Coronary artery (tissue), 2 donors: ENCODE measurements around the gene RASGRF2.

Source experiments
- DNase-seq: peaks from one replicate; pipeline ENCODE4 v3.0.0-alpha.2; 2017; ENCODE audit warnings: low spot score
- H3K27ac ChIP-seq, 2 donors: fragments of 200-600 bp; sonication (generic); one replicate each; pipeline ENCODE4 v1.5.1; 2016 to 2019
- H3K4me3 ChIP-seq: fragments of 200-600 bp; sonication (generic); 2 replicates; pipeline ENCODE4 v1.5.1; 2016; ENCODE audit warnings: mild to moderate bottlenecking, moderate library complexity
- CTCF ChIP-seq: fragments of 200-600 bp; sonication (generic); IDR thresholded peaks from one replicate; pipeline ENCODE4 v1.5.1; 2019; ENCODE audit warnings: antibody characterized with exemption

Gene RASGRF2

DNA sequence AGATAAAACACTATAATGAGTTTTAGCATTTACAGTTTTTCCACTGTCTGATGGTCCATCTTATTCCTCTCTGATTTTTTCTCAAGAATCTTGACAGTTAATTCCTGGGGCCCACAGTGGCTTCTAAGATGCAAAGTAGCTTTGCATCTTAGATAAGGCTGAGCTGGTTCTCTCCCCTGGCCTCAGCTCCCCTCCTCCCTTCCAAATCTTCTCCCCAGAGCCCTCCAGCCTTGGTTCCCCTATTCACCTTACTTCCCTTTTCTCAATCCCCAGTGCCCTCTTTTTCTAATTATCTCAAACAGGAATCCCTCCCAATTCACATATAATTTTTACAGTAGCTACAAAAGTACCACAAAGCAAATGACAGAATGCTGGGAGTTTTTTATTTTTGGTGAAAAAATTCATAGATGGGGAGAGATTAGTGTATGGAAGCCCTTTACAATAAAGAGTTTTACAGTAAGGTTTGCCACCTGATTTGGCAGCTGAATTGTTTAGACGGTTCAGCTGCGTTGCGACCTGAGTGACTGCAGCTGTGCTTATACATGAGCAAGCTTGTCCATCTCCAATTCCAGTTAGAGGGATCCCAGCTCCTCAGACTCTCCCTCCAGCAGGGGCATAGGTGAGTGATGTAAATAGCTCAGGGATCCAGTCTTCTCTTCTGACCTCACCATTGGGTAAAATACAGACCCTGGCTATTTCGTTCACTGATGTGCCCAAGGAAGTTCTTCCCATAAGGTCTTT lies 221.6 kb downstream of the RASGRF2 start:
- H3K4me3 ChIP-seq: no peak overlapping the region
- DNase-seq: no peak
- TF ChIP-seq CTCF: no peak
- no peak overlapping the region for H3K27ac ChIP-seq

DNA sequence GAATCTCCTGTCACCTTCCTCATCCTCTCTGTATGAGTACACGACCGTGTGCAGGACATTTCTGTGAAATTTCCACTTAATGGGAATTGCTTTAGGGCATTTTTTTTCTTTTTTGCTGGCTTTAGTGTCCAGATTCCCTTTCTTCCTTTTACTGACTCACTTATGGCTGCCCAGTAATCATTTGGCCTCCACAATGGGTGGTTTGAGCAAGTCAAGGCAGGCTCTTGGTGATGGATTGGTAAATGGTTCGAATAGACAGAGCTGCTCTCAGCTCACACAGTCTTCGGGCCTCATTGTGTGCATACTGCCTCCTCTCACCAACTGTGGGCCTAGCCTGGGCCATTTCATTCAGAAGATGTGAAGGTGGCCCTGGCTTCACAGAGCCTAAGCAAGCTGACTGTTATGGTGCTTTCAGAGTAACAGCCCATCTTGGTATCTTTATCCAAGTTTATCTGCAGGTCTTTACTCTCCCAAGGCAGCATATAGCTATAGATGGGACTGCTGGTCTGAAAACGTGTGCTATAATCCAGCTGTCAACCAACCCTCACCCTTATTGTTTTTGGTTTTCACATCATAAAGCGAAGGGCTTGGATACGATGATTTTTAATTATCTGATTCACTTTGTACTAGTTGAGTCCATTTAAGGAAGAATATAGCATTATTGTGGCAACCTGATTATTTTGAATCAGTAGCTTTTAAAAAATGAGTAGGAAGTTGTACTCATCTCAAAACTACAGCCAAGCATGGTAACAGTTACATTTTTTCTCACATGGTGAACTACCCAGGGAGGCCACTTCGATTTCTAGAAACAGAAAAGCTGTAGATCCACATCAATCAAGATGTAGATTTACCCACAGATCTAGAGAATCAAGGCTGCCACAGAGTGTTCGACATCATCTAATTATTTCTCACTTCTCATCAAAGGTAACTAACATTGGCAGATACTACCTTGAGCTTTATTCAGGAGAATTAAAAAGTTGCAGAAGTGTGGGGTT lies 222.5 kb downstream of the RASGRF2 start:
- no peak overlapping the region for H3K4me3 ChIP-seq
- H3K27ac ChIP-seq: no peak overlapping the region
- no peak for DNase-seq
- TF ChIP-seq CTCF: no peak

DNA sequence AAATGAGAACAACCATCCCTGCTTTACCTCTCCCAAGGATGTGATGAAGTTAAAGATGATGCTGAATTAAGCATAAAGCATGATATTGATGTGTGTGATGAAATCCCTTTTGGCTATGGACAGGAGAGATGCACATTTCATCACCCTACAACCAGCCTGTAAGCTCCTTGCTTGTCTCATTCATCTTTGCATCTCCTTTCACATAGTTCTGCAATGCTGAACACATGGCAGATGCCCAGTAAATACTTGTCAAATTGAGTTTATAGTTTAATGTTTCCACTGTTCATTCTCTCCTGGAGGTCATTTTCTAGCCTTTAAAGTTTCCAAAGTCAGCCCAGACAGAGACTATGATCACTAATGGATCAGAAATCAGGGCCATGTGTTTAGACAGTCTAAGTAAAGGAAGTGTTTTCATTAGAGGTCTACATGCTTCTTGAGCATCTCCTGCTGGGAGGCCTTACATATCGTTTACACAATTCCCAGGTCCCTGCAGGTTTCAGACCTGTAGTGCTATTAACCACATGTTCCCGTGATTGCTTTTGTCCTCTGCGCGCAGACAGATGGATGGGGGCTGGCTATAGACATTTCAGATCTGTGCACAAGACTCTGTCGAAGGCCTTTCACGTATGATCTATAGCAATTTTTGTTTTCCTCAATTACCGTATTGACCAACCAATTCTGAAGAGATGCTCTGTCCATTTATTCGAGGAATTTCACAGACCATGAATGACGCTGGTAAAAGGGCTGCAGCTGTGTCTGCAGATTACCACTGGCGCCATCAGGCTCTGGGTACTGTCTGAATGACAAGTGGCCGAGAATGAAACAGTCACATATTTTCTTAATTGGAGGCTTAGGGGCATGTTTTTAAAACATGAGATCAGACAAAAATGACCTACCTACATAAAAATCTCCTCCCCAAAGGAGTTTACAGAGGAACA lies 223.9 kb downstream of the RASGRF2 start:
- H3K4me3 ChIP-seq: no peak overlapping the region
- no peak for TF ChIP-seq CTCF
- no peak overlapping the region for H3K27ac ChIP-seq
- DNase-seq: no peak

DNA sequence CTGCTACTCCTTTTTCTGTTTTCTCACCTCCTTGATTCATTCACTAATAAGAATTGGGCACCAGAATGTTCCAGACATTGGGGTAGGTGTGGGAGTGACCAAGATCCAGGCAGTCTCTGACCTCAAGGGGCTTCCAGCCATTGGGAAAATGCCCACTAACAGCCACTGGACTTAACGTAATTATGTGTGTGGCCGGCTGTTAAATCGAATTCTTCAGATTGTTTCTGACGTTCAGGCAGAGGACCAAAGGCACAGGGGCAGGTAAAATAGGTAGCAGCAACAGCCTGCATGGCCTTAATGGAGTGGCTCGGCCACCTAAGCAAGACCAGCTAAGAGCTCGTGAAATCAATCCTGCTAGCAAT lies 224.6 kb downstream of the RASGRF2 start:
- Histone ChIP-seq H3K27ac (no peak overlapping the region), H3K4me3 (no peak overlapping the region)
- TF ChIP-seq CTCF: no peak
- no peak for DNase-seq

- Histone ChIP-seq H3K27ac (no peak overlapping the region), H3K4me3 (no peak overlapping the region)
- no peak for DNase-seq
- TF ChIP-seq CTCF: no peak
These were observed 227.7 kb downstream of the RASGRF2 start for GRCh38 chr5:81187885-81188284.

- DNase-seq: no peak
- no peak overlapping the region for H3K4me3 ChIP-seq
These were observed 228.8 kb downstream of the RASGRF2 start for GRCh38 chr5:81188962-81189361.

More at GRCh38 chr5:81188962-81189361, 228.8 kb downstream of the RASGRF2 start:
- no peak overlapping the region for H3K27ac ChIP-seq
- no peak for TF ChIP-seq CTCF
